GM12878 (cell line): ENCODE results near the gene ENOX1. TPM values are rescaled to one million over a fixed set of nuclear protein-coding genes. Genes with fewer than 3 reads are reported as not detected.

Experiments used
- BACH1 ChIP-seq: fragments of 450-650 bp; IDR thresholded peaks from 2 replicates; pipeline ENCODE4 v1.6.1; 2017; ENCODE audit warnings: mild to moderate bottlenecking, borderline replicate concordance
- CHD1 ChIP-seq: IDR thresholded peaks from 2 replicates; pipeline ENCODE4 v1.6.1; 2012; ENCODE audit warnings: low read depth, low read length, improper control_type of control experiment
- CREM ChIP-seq: IDR thresholded peaks from 2 replicates; pipeline ENCODE4 v1.6.1; 2014; ENCODE audit warnings: antibody characterized with exemption, low read depth
- CUX1 ChIP-seq: IDR thresholded peaks from 2 replicates; pipeline ENCODE4 v1.6.1; 2012; ENCODE audit warnings: improper control_type of control experiment, low read depth, low read length; ENCODE audit not compliant: insufficient replicate concordance
- EED ChIP-seq: sonication (generic); IDR thresholded peaks from 2 replicates; pipeline ENCODE4 v1.6.1; 2016; ENCODE audit warnings: antibody characterized with exemption, low read depth
- HDAC6 ChIP-seq: fragments of 200-600 bp; sonication (generic); IDR thresholded peaks from one replicate; pipeline ENCODE4 v1.8.0; 2017; ENCODE audit warnings: antibody characterized with exemption; ENCODE audit not compliant: unreplicated experiment
- IKZF1 ChIP-seq: fragments of 450-650 bp; conservative IDR thresholded peaks from 2 replicates; pipeline ENCODE4 v1.6.1; 2017; ENCODE audit warnings: antibody characterized with exemption, mild to moderate bottlenecking
- IRF4 ChIP-seq: IDR thresholded peaks from 2 replicates; pipeline ENCODE4 v1.6.1; 2011; ENCODE audit warnings: low read depth, low read length
- JUNB ChIP-seq: IDR thresholded peaks from 2 replicates; pipeline ENCODE4 v1.6.1; 2016; ENCODE audit warnings: antibody characterized with exemption, mild to moderate bottlenecking
- JUND ChIP-seq: IDR thresholded peaks from 2 replicates; pipeline ENCODE4 v1.6.1; 2012; ENCODE audit warnings: low read depth, mild to moderate bottlenecking, low read length, improper control_type of control experiment, moderate library complexity
- LARP7 ChIP-seq: fragments of 450-650 bp; IDR thresholded peaks from 2 replicates; pipeline ENCODE4 v1.6.1; 2017; ENCODE audit warnings: mild to moderate bottlenecking
- MEF2A ChIP-seq: IDR thresholded peaks from 2 replicates; pipeline ENCODE4 v1.6.1; 2011; ENCODE audit warnings: low read depth, mild to moderate bottlenecking, low read length, moderate library complexity; ENCODE audit not compliant: insufficient read depth
- MTA2 ChIP-seq: fragments of 450-650 bp; IDR thresholded peaks from 2 replicates; pipeline ENCODE4 v1.6.1; 2016; ENCODE audit warnings: low read depth, mild to moderate bottlenecking, moderate library complexity
- MXI1 ChIP-seq: fragments of 150-350 bp; IDR thresholded peaks from 2 replicates; pipeline ENCODE4 v1.6.1; 2011; ENCODE audit warnings: low read depth, mild to moderate bottlenecking, inconsistent platforms, low read length, improper control_type of control experiment
- NFXL1 ChIP-seq: fragments of 450-650 bp; IDR thresholded peaks from 2 replicates; pipeline ENCODE4 v1.6.1; 2017; ENCODE audit warnings: antibody characterized with exemption, mild to moderate bottlenecking, borderline replicate concordance
- NRF1 ChIP-seq: conservative IDR thresholded peaks from 2 replicates; pipeline ENCODE4 v1.6.1; 2011; ENCODE audit warnings: mild to moderate bottlenecking, low read depth, low read length, improper control_type of control experiment
- POLR2AphosphoS2 ChIP-seq: IDR thresholded peaks from 2 replicates; pipeline ENCODE4 v1.6.1; 2011; ENCODE audit warnings: low read depth, mild to moderate bottlenecking, low read length, improper control_type of control experiment, moderate library complexity
- RBBP5 ChIP-seq: fragments of 200-600 bp; sonication (generic); conservative IDR thresholded peaks from 2 replicates; pipeline ENCODE4 v1.6.1; 2016
- RELB ChIP-seq: fragments of 450-650 bp; IDR thresholded peaks from 2 replicates; pipeline ENCODE4 v1.6.1; 2017; ENCODE audit warnings: low read depth, mild to moderate bottlenecking, moderate library complexity
- RFX5 ChIP-seq: IDR thresholded peaks from 2 replicates; pipeline ENCODE4 v1.6.1; 2011; ENCODE audit warnings: low read depth, low read length, improper control_type of control experiment
- SIX5 ChIP-seq: IDR thresholded peaks from 2 replicates; pipeline ENCODE4 v1.6.1; 2011; ENCODE audit warnings: mild to moderate bottlenecking, low read depth, low read length, moderate library complexity; ENCODE audit not compliant: severe bottlenecking
- TAF1 ChIP-seq: IDR thresholded peaks from 2 replicates; pipeline ENCODE4 v1.6.1; 2011; ENCODE audit warnings: mild to moderate bottlenecking, low read depth, low read length, borderline replicate concordance
- WRNIP1 ChIP-seq: IDR thresholded peaks from 2 replicates; pipeline ENCODE4 v1.6.1; 2011; ENCODE audit warnings: low read depth, low read length, improper control_type of control experiment, borderline replicate concordance
- YY1 ChIP-seq: IDR thresholded peaks from 2 replicates; pipeline ENCODE4 v1.6.1; 2011; ENCODE audit warnings: low read depth, mild to moderate bottlenecking, low read length
- ZBTB33 ChIP-seq: fragments of 450-650 bp; IDR thresholded peaks from 2 replicates; pipeline ENCODE4 v1.6.1; 2017; ENCODE audit warnings: mild to moderate bottlenecking
- polyA plus RNA-seq, 11 experiments: library from polyadenylated mRNA; depleted of rRNA in 4 of 11; unstranded in 6 of 11; stranded (reverse) in 5 of 11; fragments of >200 nt; fragmentation: Nextera tagmentation in 4 of 11; fragmentation: Illumina TruSeq in 1 of 11; extraction: Ambion mirVana in 4 of 11; extraction: Trizol in 1 of 11; gene quantifications; 1 replicate in 1 of 11; 2 replicates in 10 of 11; pipeline versions ENCODE4 v1.2.1 to v1.2.3, GENCODE V29; 2011 to 2016; ENCODE audit warnings: inconsistent platforms in 2 of 11, missing spikeins in 2 of 11, low read depth in 1 of 11
- total RNA-seq, 4 experiments: library from RNA; depleted of rRNA in 3 of 4; stranded (reverse); fragments of >200 nt in 3 of 4; fragmentation: Illumina TruSeq in 1 of 4; extraction: Trizol in 1 of 4; gene quantifications; 2 replicates each; pipeline versions ENCODE4 v1.2.1 to v1.2.3, GENCODE V29; 2013 to 2021

Gene ENOX1
- total and polyA plus RNA-seq, 10 of the 15 experiments (the other 5 are each of a cell fraction or from before 2014, with no cell fraction given), result 0.11 to 0.26 (median 0.15) TPM

GRCh38 chr13:43240278-43240677 lies 546.5 kb downstream of the ENOX1 start (continued):
- TF ChIP-seq MXI1 (no peak), CHD1 (no peak), IRF4 (peak; percentile 23; the same call in 1 of the 2 replicates), POLR2AphosphoS2 (no peak), JUND (no peak), EED (peak; percentile 49; the same call in 1 of the 2 replicates), JUNB (peak; percentile 34), RELB (peak; percentile 58; the same call in 1 of the 2 replicates), ZBTB33 (no peak), YY1 (no peak), CREM (0 out of 2 replicates have a peak, but pooled peaks have one; percentile 28), WRNIP1 (no peak), RBBP5 (no peak), HDAC6 (no peak), NFXL1 (no peak), MTA2 (peak; percentile 51; the same call in 1 of the 2 replicates), TAF1 (no peak), IKZF1 (peak; percentile 37; the same call in 1 of the 2 replicates), MEF2A (no peak), CUX1 (no peak), RFX5 (no peak), SIX5 (no peak), NRF1 (no peak), LARP7 (no peak), BACH1 (no peak)
